DMS79 treated with DMSO at 0.1 percent for 48 hours (cell line): Measurements from ENCODE around the gene IRAK2.

Experiments
- DNase-seq: peaks from one replicate; lab custom pipeline; 2025; lab: John Stamatoyannopoulos, UW

IRAK2 gene

DNA sequence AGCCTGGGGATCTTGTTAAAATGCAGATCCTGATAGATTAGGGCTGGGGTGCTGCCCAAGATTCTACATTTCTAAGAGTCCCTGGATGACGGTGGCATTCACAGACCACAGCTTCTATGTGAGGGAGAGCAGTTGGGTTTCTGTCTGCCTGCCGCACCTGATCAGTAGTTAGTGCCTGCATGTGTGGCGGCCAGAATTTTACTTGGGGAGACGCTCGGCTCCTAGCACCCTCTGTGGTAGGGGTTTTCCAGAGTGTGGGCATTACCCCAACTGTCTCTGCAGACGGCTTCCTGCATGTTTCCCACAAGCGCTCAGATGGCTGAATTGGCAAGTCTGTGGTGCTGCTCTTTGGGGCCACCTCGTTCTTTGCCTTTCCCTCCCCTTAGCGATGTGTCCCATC is 119.8 kb downstream of the IRAK2 start:
- no peak for DNase-seq

DNA sequence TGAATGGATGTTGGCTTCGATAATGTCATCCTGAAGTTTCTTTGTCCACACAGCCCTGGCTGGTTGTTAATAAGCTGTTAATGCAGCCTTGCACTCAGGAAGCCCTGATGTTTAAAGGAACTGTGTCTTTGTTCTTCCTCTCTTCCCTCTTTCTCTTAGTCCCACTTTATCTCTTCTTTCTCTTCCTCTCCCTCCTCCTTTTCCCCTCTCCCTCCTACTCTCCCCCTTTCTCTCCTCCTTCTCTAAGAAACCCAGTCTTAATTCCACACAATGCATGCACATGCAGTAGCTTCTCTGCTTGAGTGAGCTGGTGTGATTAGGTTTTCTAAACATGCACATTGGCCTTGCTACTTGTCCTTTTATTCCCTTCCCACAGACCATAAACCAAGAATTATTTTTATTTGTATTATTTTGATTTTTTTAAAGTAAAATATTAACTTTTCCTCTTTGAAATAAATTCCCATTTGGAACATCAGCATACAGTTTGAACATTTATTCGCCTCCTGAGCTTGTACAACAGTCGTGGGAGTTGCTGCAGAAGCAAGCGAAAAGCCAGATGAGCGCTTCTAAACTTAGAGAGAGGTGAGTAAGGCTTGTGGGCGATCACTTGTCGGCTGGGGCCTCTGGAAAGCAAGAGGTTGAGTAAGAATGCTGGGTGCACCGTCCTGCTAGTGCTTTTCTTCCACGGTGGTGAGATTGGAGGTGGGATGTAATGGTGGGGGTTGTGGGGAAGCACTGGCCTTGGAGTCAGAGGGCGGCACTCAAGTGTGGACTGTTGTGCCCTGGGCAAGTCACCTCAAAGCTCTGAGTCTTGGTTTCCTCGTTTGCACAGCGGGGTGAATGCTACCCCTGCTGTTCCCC is 120.8 kb downstream of the IRAK2 start:
- DNase-seq = no peak

DNA sequence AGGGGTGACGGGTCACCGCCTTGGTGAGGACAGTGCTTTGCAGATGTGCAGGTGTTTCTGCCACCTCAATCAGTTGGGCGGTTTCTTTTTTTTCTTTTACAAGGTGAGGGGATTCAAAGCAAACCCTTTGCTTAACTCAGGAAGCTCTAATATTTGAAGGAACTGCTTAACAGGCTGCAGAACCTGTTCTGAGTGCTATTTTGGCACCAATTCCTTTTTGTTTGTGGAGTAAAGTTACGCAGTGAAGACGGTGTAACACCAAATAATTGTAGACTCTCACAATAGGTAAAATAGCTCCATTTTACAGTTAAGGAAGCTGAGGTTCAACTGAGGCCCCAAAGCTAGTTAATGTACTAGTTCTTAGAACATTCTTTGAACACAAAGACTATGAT is 121.4 kb downstream of the IRAK2 start:
- DNase-seq = no peak

DNA sequence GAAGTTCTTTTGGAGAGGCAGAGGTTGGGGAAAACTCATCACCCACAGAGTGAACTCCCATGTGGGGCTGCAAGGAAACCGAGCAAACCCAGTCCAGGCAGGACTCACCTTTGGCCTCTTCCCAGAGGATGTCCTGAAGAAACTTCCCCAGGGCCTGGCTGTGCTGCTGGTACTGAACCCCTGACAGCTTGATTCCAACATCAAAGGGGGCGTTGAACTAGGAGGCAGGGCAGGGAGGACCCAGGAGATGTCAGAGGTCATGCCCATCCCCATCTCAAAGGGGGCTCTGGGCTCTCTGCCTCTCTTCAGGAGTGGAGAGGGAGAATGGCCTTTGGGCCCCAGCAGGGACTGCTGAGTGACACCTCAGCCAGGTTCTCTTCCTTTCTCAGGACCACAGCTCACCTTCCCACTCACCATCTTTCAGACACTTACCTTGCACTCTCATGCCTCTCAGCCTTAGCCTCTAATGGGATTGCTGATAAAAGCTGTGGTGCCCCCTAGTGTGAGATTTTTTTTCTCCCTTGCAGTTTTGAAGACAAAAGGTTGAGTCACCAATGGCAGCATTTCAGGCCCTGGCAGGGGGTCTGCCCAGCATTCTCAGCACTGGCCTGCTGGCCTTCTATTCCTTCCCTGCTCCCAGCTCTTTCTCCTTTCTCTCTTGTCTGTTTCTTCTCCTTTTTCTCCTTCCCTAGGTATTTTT is 122.0 kb downstream of the IRAK2 start:
- DNase-seq = peak; percentile 63

DNA sequence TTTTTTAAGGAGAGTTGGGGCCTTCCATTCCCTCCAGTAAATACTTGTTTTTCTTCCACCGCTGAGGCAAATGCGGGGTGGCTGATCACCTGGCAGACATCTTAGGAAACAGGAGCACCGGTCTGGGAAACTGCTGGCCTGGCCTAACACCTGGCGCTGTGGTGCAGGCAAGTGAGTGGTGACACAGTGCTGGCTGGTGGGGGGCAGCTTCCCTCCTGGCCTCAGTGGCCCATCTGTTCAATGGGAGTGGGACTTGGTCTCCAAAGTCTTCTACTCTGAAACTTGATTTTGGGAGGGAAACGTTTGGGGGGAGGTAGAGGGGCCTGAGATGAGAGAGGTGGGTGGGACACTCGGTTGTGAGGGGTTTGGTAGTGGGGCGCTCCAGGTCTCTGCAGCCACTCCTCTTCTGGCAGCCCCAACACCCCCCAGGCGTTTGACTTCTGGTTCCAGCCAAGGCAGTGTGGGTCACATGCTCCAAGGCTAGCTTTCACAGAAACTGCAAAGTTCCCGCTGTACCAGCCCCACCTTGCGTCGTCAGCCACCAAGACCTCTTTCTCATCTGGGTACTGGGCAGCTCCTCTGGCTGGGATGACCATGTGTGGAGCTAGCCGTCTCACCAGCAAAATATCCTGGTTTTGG is 123.3 kb downstream of the IRAK2 start:
- no peak for DNase-seq

DNA sequence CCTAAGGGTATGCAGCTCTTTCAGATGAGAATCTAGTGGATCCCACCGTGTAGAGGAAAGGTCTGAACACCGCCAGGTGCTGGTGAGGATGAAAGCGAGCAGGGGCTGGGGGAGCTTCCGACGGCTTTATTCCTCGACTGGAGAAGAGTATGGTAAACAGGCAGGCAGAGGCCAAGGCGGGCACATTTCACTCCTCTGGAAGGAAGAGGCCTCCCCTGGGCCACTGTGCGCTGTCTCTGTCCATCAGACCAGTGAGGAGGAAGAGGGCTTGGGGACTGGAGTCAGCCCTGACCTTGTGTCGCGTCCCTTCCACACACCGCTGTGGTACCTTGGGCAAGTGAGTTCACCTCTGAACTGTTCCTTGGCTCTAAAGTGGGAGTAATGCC is 123.8 kb downstream of the IRAK2 start:
- no peak for DNase-seq

DNA sequence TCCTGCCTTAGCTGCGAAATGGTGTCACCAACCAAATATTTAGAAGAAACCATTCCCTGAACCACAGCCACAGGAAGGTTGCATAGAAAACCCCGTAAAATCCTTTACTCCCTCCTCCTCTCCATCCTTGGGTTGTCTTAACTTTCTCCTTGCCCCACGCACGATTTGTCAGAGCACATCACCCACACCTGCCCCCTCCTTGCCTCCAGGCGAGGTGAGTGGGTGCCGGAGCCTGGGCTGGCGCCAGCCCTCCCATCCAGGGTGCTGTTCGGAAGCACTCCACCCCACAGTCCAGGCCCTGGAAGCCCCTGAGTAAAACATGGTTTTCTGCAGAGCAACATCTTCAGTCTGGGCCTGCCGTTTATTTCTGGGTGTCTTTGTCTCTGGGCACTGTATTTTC is 124.4 kb downstream of the IRAK2 start:
- DNase-seq = no peak

DNA sequence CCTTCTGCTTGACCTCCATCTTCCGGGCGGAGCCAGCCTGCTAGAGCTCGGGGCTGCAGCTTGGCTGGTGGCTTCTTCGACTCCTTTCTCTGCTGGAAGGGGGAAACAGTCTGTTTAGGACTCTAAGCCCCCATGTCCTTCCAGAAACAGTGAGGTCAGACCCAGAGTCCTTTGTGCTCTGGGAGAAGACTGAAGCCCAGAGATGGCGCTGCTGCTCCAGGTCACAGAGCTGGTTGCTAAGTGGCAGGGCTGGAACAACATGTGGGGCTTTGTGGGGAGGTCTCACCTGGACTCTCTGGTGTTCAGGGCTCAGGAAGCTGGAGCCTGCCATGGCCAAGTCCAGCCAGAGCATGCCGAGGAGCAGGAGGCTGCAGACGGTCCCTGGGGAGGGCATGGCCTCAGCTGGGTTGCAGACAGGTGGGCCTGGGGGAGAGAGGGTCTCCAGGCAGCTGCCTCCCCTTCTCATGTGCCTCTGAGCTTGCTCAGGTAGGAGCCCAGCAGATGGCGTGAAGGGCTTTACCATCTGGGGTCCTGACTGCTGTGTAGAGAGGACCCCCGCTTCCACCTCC is 125.2 kb downstream of the IRAK2 start:
- peak; percentile 4 for DNase-seq

DNA sequence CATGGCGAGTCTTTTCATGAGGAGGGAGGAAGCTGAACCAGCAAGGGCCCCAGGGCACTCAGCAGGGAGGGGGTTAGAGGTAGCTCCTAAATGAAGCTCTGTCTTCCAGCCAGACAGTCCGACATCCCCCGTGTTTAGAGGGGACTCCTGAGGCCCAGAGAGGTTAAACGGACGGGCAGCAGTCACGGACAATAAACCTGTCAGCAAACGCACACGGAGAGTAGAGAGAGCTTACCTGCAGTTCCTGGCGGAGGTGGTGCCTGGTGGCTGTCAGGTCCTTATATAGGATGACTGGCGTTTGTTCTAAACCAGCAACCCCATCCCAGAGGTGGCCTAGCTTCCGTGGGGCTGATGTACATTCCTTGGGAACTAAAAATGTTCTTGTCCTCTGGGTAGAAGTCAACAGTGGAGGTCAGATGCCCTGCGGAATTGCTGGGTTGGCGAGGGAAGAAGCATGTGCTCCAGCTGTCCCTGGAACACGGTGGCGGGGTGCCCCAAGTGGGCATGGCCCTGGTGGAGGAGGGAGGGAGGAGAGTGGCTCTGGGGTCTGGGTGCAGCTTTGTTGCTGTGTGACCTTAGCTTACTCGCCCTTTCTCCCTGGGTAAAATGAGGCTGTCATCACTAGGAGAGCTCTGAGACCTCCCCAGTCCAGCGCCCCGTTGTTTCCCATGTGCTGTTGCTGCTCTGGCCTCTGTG is 125.9 kb downstream of the IRAK2 start:
- no peak for DNase-seq

DNA sequence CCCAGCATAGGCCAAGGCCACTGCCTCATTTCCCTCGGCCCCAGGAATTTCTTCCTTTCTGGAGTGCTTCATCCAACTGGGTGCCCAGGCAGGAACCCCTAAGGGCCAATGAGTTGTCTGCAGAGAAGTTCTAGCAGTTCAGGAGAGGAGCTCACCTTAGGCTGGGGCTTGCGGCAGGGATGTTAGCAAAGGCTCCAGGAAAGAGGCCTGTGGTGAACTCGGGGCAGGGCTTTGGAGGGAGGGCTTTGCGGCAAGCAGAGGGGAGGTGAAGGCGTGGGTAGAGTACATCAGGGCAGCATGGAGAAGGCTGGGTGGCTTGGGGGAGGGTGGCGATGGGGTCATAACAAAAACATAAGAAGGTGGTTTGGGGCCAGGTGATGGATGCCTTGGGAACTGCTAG is 126.9 kb downstream of the IRAK2 start:
- DNase-seq = no peak

DNA sequence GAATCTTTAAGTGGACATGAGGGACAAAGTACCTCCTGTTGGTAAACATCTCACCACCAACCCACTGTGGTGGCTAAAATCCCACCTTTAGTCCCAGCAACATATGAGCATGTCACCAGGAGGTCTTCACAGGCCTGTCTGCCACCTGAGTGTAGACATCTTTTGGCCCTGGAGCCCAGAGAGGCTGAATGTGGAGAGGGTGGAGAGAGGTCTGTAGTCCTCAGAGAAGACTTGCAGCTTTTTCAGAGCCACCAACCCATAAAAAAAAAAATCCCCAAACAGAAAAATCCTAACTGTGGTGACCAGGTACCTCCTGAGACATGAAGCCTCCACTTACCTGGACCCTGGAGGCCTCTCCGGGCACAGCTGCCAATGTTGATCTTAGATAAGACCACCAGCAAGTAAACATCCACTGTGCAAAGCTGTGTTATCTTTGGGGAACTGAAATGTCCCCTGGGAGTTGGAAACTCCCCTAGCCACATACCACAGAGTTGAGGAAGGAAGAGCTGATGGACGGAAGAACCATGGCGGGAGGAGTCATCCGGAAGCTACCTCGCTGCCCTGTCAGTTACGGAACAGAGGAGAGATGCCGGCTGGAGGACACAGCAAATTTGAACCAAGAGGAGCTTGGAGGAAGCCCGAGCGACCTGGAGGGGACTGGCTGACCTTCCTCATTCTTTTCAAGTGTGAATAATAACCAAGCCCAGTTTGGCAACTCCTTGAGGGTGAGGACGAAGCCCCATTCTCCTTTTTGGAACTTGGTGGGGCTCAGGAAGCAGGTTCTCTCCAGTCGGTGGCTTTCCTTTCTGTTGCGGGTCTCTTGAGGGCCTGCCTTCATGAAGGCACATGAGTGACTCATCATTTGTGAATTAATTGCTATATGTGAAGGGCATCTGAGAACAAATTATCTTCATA is 128.0 kb downstream of the IRAK2 start, which contains the start of gene GHRL:
Gene GHRL, minus strand, starts transcription at position 443 of the 915 bp plus-strand sequence. CDS start 2,767 bp downstream, outside the sequence.
- no peak for DNase-seq
